Keratinocyte (primary cell): ENCODE results near the gene PLEKHO2.

Source experiments
- EZH2 ChIP-seq: IDR thresholded peaks from one replicate; pipeline ENCODE4 v1.6.1; 2012; ENCODE audit warnings: inconsistent platforms, mild to moderate bottlenecking, low read length, moderate library complexity
- TF ChIP-seq, protein P1 (sequence below), 3 experiments: IDR thresholded peaks in 1 of 3; conservative IDR thresholded peaks in 1 of 3; optimal IDR thresholded peaks in 1 of 3; 2 replicates in 2 of 3; 3 replicates in 1 of 3; pipeline versions ENCODE3 to v1.5.1; 2011; ENCODE audit warnings: low read length in 3 of 3, mild to moderate bottlenecking in 3 of 3, moderate library complexity in 2 of 3, control low read depth in 1 of 3, inconsistent platforms in 1 of 3; ENCODE audit not compliant: insufficient read depth in 2 of 3; ENCODE audit errors: extremely low read depth in 1 of 3

DNA sequence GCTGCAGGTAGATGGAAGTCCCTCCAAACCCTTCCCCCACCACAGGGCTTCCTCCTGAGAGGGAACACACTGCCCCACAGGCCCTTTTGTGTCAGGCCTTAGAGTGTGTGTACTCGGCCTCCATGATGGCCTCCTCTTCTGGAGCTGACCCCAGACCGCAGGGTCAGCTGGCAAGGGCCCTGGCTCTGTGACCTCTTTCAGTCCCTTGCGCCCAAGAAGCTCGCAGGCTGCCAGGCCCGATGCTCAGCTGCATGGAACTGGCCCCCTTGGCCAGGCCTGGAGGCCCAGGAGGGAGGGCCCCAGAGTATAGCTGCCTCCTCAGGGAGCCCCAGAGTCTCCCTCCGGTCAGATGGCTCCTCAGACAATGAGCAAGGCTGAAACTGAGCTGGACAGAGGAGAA lies 46.6 kb downstream of the PLEKHO2 start:
- TF ChIP-seq, protein P1, sequence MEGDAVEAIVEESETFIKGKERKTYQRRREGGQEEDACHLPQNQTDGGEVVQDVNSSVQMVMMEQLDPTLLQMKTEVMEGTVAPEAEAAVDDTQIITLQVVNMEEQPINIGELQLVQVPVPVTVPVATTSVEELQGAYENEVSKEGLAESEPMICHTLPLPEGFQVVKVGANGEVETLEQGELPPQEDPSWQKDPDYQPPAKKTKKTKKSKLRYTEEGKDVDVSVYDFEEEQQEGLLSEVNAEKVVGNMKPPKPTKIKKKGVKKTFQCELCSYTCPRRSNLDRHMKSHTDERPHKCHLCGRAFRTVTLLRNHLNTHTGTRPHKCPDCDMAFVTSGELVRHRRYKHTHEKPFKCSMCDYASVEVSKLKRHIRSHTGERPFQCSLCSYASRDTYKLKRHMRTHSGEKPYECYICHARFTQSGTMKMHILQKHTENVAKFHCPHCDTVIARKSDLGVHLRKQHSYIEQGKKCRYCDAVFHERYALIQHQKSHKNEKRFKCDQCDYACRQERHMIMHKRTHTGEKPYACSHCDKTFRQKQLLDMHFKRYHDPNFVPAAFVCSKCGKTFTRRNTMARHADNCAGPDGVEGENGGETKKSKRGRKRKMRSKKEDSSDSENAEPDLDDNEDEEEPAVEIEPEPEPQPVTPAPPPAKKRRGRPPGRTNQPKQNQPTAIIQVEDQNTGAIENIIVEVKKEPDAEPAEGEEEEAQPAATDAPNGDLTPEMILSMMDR (optimal IDR thresholded peaks at IDR 0.05 in 1 of 3, IDR thresholded peaks at IDR 0.05 in 1 of 3, conservative IDR thresholded peaks at IDR 0.05 in 1 of 3; ENCODE audit: extremely low read depth in 1 of 3, insufficient read depth in 2 of 3, low read length in 3 of 3), result no peak
- no peak for TF ChIP-seq EZH2
